ENCODE measurements around the gene SMIM7.

SMIM7 gene

GRCh38 chr19:16620018-16620417 is 39.9 kb downstream of the SMIM7 start:
- no peak for DNase-seq

GRCh38 chr19:16619457-16619856 is 40.5 kb downstream of the SMIM7 start:
- DNase-seq = no peak

- DNase-seq = no peak
These were observed 41.7 kb downstream of the SMIM7 start for GRCh38 chr19:16618248-16618647.

- DNase-seq = no peak
These were observed 44.1 kb downstream of the SMIM7 start for GRCh38 chr19:16615808-16616207.

GRCh38 chr19:16614941-16615340 is 45.0 kb downstream of the SMIM7 start:
- DNase-seq = no peak

- no peak for DNase-seq
These were observed 46.1 kb downstream of the SMIM7 start for GRCh38 chr19:16613841-16614240.

GRCh38 chr19:16612636-16613035 is 47.3 kb downstream of the SMIM7 start:
- DNase-seq = no peak

GRCh38 chr19:16611121-16611520 is 48.8 kb downstream of the SMIM7 start:
- no peak for DNase-seq

- DNase-seq = no peak
These were observed 50.3 kb downstream of the SMIM7 start for GRCh38 chr19:16609511-16610200.

- DNase-seq = peak; percentile 26
These were observed 51.6 kb downstream of the SMIM7 start for GRCh38 chr19:16608290-16608739.

- DNase-seq = no peak
These were observed 52.1 kb downstream of the SMIM7 start for GRCh38 chr19:16607819-16608218.

GRCh38 chr19:16605553-16605994 is 54.4 kb downstream of the SMIM7 start:
- DNase-seq = no peak

GRCh38 chr19:16605115-16605514 is 54.8 kb downstream of the SMIM7 start:
- no peak for DNase-seq

- DNase-seq = no peak
These were observed 55.3 kb downstream of the SMIM7 start for GRCh38 chr19:16604615-16605014.

- DNase-seq = no peak
These were observed 56.9 kb downstream of the SMIM7 start for GRCh38 chr19:16603090-16603489.

GRCh38 chr19:16601378-16602052 is 58.4 kb downstream of the SMIM7 start:
- no peak for DNase-seq

GRCh38 chr19:16600824-16601223 is 59.1 kb downstream of the SMIM7 start:
- DNase-seq = no peak

GRCh38 chr19:16599655-16600346 is 60.1 kb downstream of the SMIM7 start:
- no peak for DNase-seq

- no peak for DNase-seq
These were observed 61.1 kb downstream of the SMIM7 start for GRCh38 chr19:16598848-16599247.

- DNase-seq = no peak
These were observed 63.5 kb downstream of the SMIM7 start for GRCh38 chr19:16596399-16596798.

All from kidney glomerular epithelial cell (primary cell).